C4-2B (cell line): ENCODE data around the gene PPP1R12B.

Experiments used
- ZFX ChIP-seq: fragments of 450-650 bp; IDR thresholded peaks from 2 replicates; pipeline ENCODE4 v1.6.1; 2017
- TF ChIP-seq, protein P1 (sequence below): fragments of 450-650 bp; conservative IDR thresholded peaks from 2 replicates; pipeline ENCODE4 v1.5.1; 2017; ENCODE audit warnings: mild to moderate bottlenecking

DNA sequence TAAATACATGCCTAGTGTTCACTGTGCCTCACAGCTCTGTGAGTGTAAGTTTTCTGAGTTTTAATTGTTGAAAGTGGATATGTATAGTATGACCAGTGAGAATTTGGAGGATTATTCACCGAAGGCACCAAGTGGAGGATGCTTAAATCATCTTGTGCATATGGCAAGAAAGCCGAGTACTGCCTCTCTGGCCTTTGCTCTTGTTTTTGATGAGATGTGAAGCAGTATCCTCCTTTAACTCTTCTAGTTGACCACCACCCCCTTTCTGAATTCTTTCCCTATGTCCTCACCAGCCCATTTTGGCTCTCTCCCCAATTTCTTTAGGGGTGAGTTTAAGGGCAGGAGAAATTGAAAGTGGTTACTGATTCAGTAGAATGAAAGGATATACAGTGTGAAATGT lies 231.3 kb downstream of the PPP1R12B start:
- TF ChIP-seq, protein P1, sequence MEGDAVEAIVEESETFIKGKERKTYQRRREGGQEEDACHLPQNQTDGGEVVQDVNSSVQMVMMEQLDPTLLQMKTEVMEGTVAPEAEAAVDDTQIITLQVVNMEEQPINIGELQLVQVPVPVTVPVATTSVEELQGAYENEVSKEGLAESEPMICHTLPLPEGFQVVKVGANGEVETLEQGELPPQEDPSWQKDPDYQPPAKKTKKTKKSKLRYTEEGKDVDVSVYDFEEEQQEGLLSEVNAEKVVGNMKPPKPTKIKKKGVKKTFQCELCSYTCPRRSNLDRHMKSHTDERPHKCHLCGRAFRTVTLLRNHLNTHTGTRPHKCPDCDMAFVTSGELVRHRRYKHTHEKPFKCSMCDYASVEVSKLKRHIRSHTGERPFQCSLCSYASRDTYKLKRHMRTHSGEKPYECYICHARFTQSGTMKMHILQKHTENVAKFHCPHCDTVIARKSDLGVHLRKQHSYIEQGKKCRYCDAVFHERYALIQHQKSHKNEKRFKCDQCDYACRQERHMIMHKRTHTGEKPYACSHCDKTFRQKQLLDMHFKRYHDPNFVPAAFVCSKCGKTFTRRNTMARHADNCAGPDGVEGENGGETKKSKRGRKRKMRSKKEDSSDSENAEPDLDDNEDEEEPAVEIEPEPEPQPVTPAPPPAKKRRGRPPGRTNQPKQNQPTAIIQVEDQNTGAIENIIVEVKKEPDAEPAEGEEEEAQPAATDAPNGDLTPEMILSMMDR: no peak
- TF ChIP-seq ZFX: no peak
